Omental fat pad (tissue), 4 donors: ENCODE data around the gene ADAMTS17. TPM values are rescaled to one million over a fixed set of nuclear protein-coding genes. Genes with fewer than 3 reads are reported as not detected.

Source experiments
- ATAC-seq: fragments of 150-250 bp; one replicate; pipeline ENCODE4 v1.9.1; 2016; ENCODE audit warnings: mild to moderate bottlenecking, moderate library complexity; ENCODE audit not compliant: low FRiP score
- DNase-seq: peaks from one replicate; pipeline ENCODE4 v3.0.0-alpha.2; 2019; ENCODE audit warnings: low spot score
- total RNA-seq, 4 donors: library from RNA; depleted of rRNA; stranded (reverse); fragments of >200 nt; gene quantifications; one replicate each; pipeline ENCODE4 v1.1.0, GENCODE V29; 2016
- TF ChIP-seq, protein P1 (sequence below), 3 donors: fragments of 450-650 bp; IDR thresholded peaks; one replicate each; pipeline ENCODE4 v1.5.1; 2016 to 2017; ENCODE audit warnings: antibody characterized with exemption in 3 of 3, mild to moderate bottlenecking in 3 of 3, moderate library complexity in 2 of 3

ADAMTS17 gene
- total RNA-seq, 4 donors from 2014 or later, result 1.6 to 10.7 (median 5.7) TPM

DNA sequence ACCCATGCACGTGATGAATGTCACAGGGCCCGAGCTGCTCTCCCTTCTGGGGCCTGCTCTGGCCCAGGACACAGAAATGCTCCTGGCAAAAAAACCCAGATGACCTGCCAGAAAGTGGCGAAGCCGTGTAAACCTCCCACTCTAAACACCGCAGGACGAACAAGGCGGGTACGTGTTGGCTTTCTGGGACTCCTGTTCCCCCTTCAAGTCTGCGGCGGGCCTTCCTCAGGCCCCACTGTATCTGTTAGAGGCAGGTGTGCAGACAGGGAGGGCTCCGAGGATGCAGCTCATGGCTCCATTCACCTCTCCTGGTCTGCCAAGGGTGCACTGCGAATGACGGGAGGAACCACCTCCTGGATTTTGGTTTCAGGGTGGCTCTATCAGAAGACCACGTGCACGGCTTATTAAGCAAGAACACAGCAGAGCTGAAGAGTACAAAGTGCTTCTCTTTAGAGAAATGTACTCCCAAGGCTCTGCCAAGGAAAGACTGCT lies 173.8 kb downstream of the ADAMTS17 start:
- TF ChIP-seq, protein P1, sequence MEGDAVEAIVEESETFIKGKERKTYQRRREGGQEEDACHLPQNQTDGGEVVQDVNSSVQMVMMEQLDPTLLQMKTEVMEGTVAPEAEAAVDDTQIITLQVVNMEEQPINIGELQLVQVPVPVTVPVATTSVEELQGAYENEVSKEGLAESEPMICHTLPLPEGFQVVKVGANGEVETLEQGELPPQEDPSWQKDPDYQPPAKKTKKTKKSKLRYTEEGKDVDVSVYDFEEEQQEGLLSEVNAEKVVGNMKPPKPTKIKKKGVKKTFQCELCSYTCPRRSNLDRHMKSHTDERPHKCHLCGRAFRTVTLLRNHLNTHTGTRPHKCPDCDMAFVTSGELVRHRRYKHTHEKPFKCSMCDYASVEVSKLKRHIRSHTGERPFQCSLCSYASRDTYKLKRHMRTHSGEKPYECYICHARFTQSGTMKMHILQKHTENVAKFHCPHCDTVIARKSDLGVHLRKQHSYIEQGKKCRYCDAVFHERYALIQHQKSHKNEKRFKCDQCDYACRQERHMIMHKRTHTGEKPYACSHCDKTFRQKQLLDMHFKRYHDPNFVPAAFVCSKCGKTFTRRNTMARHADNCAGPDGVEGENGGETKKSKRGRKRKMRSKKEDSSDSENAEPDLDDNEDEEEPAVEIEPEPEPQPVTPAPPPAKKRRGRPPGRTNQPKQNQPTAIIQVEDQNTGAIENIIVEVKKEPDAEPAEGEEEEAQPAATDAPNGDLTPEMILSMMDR (IDR thresholded peaks at IDR 0.05), result no peak
- ATAC-seq (peak; percentile 34), DNase-seq (no peak)

DNA sequence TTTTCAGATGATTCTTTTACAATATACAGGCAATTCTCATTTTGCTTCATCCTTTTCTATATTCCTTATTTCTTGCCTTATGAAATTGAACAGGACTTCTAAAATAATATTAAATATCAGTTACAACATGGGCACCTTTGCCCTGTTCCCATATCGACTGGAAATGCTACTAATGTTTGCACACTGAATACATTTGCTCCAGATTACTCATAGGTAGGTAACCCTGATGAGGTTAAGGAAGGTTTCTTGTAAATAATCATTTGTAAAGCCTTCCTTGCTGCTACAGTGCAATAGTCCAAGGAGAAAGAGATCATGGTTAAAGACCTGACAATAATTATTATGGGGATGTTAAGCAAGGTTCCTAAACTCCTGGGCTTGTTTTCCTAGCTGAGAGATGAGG lies 175.5 kb downstream of the ADAMTS17 start:
- TF ChIP-seq, protein P1 (IDR thresholded peaks at IDR 0.05), result no peak
- ATAC-seq (no peak), DNase-seq (no peak)

DNA sequence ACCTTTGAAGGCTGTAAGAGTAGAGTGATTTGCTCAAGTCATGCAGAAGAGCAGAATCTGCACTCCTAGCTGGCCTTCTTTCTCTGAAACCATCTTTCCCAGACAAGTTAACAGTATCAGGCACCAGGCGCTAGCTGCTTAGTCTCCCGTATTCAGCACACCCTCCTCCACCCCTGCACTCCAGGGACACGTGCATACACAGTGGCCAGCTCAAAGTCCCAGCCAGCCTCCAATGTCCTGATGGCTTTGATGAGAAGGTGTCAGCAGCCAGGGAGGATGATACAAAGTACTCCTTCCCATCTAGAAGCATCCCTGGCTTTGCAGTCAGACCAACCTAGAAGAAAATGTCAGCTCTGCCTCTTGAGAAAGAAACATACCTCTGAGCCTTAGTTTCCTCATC lies 177.8 kb downstream of the ADAMTS17 start:
- TF ChIP-seq, protein P1 (IDR thresholded peaks at IDR 0.05), result no peak
- DNase-seq (no peak), ATAC-seq (no peak)

DNA sequence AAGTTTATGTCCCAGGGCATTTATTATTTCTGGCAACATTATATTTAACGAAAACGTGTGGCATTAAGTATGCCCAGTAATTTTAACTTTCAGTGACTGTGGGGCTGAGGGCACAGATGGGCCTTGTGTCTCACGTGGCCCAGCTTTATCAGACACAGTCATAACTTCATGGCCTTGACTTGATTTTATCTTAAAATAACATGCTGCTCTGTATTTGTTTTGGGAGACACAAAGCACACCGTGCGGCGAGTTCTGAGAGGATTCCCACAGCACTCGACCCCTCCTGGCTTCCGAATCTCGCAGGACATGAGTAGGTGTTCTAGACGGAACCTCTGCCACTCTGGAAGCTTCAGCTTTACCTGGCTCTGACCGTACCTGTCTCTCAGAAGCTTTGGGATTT lies 180.8 kb downstream of the ADAMTS17 start:
- TF ChIP-seq, protein P1 (IDR thresholded peaks at IDR 0.05), result no peak
- no peak for ATAC-seq
- DNase-seq, result no peak

DNA sequence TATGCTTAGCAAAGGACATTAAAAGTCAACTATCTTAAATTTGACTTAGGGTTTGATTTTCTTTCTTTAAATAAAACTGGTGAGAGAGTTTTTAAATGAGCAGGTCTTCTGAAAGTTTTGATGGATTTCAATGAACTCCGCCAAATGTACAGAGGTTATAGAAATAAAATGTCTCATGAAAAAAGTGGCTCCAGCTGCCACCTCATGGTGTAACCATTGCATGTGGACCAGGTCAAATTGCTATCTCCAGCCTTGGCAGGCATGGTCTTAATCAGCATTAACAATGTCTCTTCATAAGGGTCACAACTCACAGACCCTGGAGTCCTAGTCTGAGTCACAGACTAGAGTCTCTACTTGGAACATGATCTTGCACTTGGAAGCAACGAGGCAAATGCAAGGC lies 182.3 kb downstream of the ADAMTS17 start:
- no peak for ATAC-seq
- no peak for DNase-seq
- TF ChIP-seq, protein P1 (IDR thresholded peaks at IDR 0.05), result no peak

DNA sequence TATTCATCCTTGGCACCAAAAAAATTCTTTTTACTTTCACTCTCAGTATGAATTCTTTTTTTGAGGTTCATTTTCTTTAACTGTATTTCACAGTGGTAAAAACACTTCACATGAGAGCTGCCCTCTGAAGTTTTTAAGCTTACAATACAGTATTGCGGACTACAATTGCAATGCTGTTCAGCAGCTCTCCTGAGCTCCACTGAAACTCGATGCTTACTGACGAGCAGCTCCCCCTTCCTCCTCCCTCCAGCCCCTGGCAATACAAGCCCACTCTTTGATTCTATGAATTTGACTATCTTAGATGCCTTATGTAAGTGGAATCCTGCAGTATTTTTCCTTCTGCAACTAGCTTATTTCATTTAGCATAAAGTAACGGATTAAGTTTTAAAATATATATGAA lies 183.4 kb downstream of the ADAMTS17 start:
- TF ChIP-seq, protein P1 (IDR thresholded peaks at IDR 0.05), result no peak
- no peak for DNase-seq
- no peak for ATAC-seq

DNA sequence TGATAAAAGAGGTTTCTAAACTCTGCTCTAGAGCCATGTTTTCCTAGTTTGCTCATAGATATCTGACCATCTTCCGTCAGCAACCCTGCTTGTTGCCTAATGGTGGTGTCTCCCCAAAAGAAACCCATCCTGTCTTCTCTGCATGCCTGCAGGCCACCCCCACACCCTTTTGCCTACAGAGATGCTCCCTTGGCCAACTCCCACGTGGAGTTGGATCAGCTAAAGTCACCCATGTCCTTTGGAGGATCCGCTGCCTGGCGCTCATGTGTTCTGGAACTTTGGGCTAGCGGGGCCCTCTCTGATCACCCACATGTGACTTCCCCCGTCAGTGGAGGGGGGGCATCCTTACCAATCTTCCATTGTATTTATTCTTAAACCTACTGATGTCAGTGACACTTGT lies 185.6 kb downstream of the ADAMTS17 start:
- TF ChIP-seq, protein P1 (IDR thresholded peaks at IDR 0.05), result no peak
- DNase-seq (no peak), ATAC-seq (no peak)
